Spleen (tissue), 11 donors: ENCODE data around the gene OSMR. TPM values are rescaled to one million over a fixed set of nuclear protein-coding genes. Genes with fewer than 3 reads are reported as not detected.

Experiments
- DNase-seq: peaks from one replicate; pipeline ENCODE4 v3.0.0-alpha.2; 2020
- H3K27ac ChIP-seq, 8 donors: fragments of 200-600 bp; sonication (generic) in 7 of 8; 1 replicate in 4 of 8; 2 replicates in 4 of 8; pipeline versions ENCODE4 v1.5.0 to v1.8.0; 2016 to 2021; ENCODE audit warnings: inconsistent platforms in 4 of 8, mild to moderate bottlenecking in 4 of 8, moderate library complexity in 1 of 8
- H3K27me3 ChIP-seq, 7 donors: fragments of 200-600 bp; sonication (generic) in 6 of 7; replicated peaks in 1 of 7; 1 replicate in 4 of 7; 2 replicates in 3 of 7; pipeline versions ENCODE4 v1.5.0 to v1.8.0; 2016 to 2021; ENCODE audit warnings: inconsistent platforms in 3 of 7, mild to moderate bottlenecking in 1 of 7
- H3K36me3 ChIP-seq, 6 donors: fragments of 200-600 bp; sonication (generic) in 5 of 6; 1 replicate in 4 of 6; 2 replicates in 2 of 6; pipeline versions ENCODE4 v1.5.0 to v1.8.0; 2016 to 2021; ENCODE audit warnings: inconsistent platforms in 2 of 6
- H3K4me1 ChIP-seq, 6 donors: fragments of 200-600 bp; sonication (generic) in 5 of 6; 1 replicate in 3 of 6; 2 replicates in 3 of 6; pipeline versions ENCODE4 v1.5.0 to v1.8.0; 2016 to 2021; ENCODE audit warnings: inconsistent platforms in 3 of 6
- H3K4me3 ChIP-seq, 8 donors: fragments of 200-600 bp; sonication (generic) in 7 of 8; 1 replicate in 4 of 8; 2 replicates in 4 of 8; pipeline versions ENCODE4 v1.5.0 to v1.8.0; 2016 to 2021; ENCODE audit warnings: inconsistent platforms in 4 of 8, mild to moderate bottlenecking in 4 of 8, moderate library complexity in 2 of 8
- H3K9me3 ChIP-seq, 8 donors: fragments of 200-600 bp; sonication (generic) in 7 of 8; 1 replicate in 4 of 8; 2 replicates in 4 of 8; pipeline versions ENCODE4 v1.5.0 to v1.8.0; 2016 to 2021; ENCODE audit warnings: inconsistent platforms in 4 of 8
- POLR2A ChIP-seq, 3 donors: fragments of 450-650 bp; IDR thresholded peaks; one replicate each; pipeline ENCODE4 v1.5.1; 2017; ENCODE audit warnings: antibody characterized with exemption in 3 of 3, mild to moderate bottlenecking in 1 of 3
- POLR2AphosphoS5 ChIP-seq, 3 donors: sonication (generic); formaldehyde crosslinking; IDR thresholded peaks; one replicate each; pipeline ENCODE4 v1.5.1; 2017; ENCODE audit warnings: antibody characterized with exemption in 3 of 3
- WGBS, 5 donors: extraction: QIAGEN DNeasy Blood & Tissue Kit in 3 of 5; methylation state at CpG; one replicate each; pipeline versions ENCODE4 v1.1.5 to v1.1.7; 2013 to 2018; 5-methylcytosine and 5-hydroxymethylcytosine counted together
- intact Hi-C: fragments of 100-400 bp; cut with DNase I; formaldehyde crosslinking; loops from one replicate; pipeline ENCODE4 v1.15.0; 2023; ENCODE audit warnings: low total_unique reads
- polyA plus RNA-seq, 3 donors: library from polyadenylated mRNA; stranded (reverse); fragments of 200-250 nt; gene quantifications; one replicate each; pipeline ENCODE4 v1.2.1, GENCODE V29; 2013
- total RNA-seq, 7 donors: library from RNA; depleted of rRNA in 3 of 7; stranded (reverse); fragments of >200 nt in 3 of 7; fragmentation: NEBNext Ultra II Directional in 4 of 7; extraction: Animal tissue kit (Norgen Biotek cat#: 25700) in 4 of 7; gene quantifications; one replicate each; pipeline versions ENCODE4 v1.1.0 to v1.2.1, GENCODE V29; 2016 to 2021
- TF ChIP-seq, protein P1 (sequence below), 11 experiments: fragments of 200-600 bp in 7 of 11; fragments of 450-650 bp in 4 of 11; sonication (generic) in 4 of 11; IDR thresholded peaks in 8 of 11; conservative IDR thresholded peaks in 3 of 11; 1 replicate in 7 of 11; 2 replicates in 4 of 11; pipeline versions ENCODE4 v1.4.0 to v1.8.0; 2016 to 2021; ENCODE audit warnings: antibody characterized with exemption in 11 of 11, inconsistent platforms in 4 of 11, mild to moderate bottlenecking in 1 of 11
- donor health status: healthy with polysubstance abuse.
- donor health status: DM: no; HTN: no; CAD: no; lungs with moderate emphysema.
- donor health status: DM: no; HTN: no; CAD: no.
- donor health status: Bipolar disorder and iron deficiency.
- donor health status: healthy.
- donor health status: DM: no; HTN: no; CAD: no.
- donor health status: DM: yes; HTN: yes; CAD: no.

The OSMR gene
- total and polyA plus RNA-seq, 10 donors, result 2.5 to 74.6 (median 67.9) TPM

DNA sequence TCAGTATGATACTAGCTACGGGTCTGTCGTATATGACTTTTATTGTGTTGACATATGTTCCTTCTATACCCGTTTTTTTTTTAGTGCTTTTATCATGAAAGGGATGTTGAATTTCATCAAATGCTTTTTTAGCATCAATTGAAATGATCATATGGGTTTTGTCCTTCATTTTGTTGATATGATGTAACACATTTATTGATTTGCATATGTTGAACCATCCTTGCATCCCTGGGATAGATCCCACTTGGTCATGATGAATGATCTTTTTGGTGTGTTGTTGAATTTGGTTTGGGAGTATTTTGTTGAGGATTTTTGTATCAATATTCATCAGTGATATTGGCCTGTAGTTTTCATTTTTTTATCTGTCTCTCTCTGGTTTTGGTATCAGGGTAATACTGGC, 50.9 kb downstream of the OSMR start:
- TF ChIP-seq POLR2AphosphoS5 (IDR thresholded peaks at IDR 0.05), result no peak
- TF ChIP-seq, protein P1, sequence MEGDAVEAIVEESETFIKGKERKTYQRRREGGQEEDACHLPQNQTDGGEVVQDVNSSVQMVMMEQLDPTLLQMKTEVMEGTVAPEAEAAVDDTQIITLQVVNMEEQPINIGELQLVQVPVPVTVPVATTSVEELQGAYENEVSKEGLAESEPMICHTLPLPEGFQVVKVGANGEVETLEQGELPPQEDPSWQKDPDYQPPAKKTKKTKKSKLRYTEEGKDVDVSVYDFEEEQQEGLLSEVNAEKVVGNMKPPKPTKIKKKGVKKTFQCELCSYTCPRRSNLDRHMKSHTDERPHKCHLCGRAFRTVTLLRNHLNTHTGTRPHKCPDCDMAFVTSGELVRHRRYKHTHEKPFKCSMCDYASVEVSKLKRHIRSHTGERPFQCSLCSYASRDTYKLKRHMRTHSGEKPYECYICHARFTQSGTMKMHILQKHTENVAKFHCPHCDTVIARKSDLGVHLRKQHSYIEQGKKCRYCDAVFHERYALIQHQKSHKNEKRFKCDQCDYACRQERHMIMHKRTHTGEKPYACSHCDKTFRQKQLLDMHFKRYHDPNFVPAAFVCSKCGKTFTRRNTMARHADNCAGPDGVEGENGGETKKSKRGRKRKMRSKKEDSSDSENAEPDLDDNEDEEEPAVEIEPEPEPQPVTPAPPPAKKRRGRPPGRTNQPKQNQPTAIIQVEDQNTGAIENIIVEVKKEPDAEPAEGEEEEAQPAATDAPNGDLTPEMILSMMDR (IDR thresholded peaks at IDR 0.05 in 8 of 11, conservative IDR thresholded peaks at IDR 0.05 in 3 of 11), result no peak
- no peak for TF ChIP-seq POLR2A (IDR thresholded peaks at IDR 0.05)
- intact Hi-C loops, result no loop called here
- 80 to 94% (median 89%) methylated on average over 3 of the region's 3 CpGs for WGBS, 5 donors

DNA sequence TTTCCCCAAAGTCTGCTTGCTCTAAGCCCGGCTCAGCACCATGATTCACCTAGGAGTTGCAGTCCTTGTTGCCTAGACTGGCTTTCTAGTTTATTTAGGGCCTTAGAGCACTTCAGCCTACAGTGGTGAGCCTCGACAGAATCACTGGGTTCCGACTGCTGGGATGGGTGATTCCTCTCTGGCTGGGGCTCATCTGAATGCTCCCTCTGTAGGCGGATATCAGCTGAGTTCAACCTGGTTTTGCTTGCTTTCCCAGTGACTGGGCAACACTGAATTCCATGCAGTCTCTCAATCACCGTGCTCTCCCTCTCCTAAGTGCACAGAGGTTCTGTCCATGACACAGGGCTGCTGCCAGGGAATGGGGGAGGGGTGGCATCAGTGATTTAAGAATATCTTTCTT, 54.1 kb downstream of the OSMR start:
- intact Hi-C loops, result no loop called here
- Histone ChIP-seq H3K27ac (no peak overlapping the region), H3K27me3 (no peaks in the 10 kb centered on the region), H3K36me3 (peaks cover 0 to 57% (median 6%) of the 10 kb centered on the region in 6 donors), H3K9me3 (peaks cover 3 to 26% (median 21%) of the 10 kb centered on the region in 8 donors), H3K4me3 (no peak overlapping the region), H3K4me1 (no peaks in the 10 kb centered on the region)
- DNase-seq, result no peak
- TF ChIP-seq POLR2A (IDR thresholded peaks at IDR 0.05), result no peak
- no peak for TF ChIP-seq POLR2AphosphoS5 (IDR thresholded peaks at IDR 0.05)
- TF ChIP-seq, protein P1 (IDR thresholded peaks at IDR 0.05 in 8 of 11, conservative IDR thresholded peaks at IDR 0.05 in 3 of 11), result no peak
- WGBS, 5 donors, result 83 to 92% (median 85%) methylated on average over 4 to 5 of the region's 5 CpGs

More for the DNA sequence above, 50.9 kb downstream of the OSMR start:
- H3K9me3 ChIP-seq, result peaks cover 0 to 27% (median 16%) of the 10 kb centered on the region in 8 donors
- no peaks in the 10 kb centered on the region for H3K4me1 ChIP-seq
- DNase-seq, result no peak
- H3K4me3 ChIP-seq, result no peak overlapping the region
- H3K36me3 ChIP-seq, result peaks cover 0 to 34% (median under 1%) of the 10 kb centered on the region in 6 donors
- peaks cover 0 to under 1% (median 0%) of the 10 kb centered on the region in 7 donors for H3K27me3 ChIP-seq
- no peak overlapping the region for H3K27ac ChIP-seq

DNA sequence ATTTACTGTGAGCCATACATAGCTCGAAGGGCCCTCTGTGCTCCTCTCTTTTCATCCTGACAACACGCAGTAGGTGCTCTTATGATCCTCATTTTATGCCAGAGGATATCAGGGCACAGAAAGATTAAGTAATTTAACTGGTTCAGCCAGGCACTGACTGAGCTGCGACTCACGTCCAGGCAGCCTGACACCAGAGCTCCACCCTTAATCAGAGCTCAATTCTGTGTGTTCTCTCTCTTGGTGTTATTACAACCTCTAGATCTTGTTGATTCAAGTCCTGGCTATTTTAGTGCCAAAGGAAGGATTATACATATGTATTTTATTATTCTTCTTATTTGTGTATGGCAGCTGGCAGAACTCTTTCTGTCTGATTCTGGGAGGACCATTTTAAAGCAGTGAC, 59.7 kb downstream of the OSMR start:
- Histone ChIP-seq H3K4me1 (no peaks in the 10 kb centered on the region), H3K27ac (no peak overlapping the region), H3K4me3 (no peak overlapping the region), H3K36me3 (peaks cover 0 to 77% (median 12%) of the 10 kb centered on the region in 6 donors), H3K9me3 (peaks cover 0 to 25% (median 13%) of the 10 kb centered on the region in 8 donors), H3K27me3 (peaks cover 0 to 15% (median 0%) of the 10 kb centered on the region in 7 donors)
- intact Hi-C loops, result no loop called here
- WGBS, 5 donors, result 86 to 96% (median 92%) methylated on average over 4 of the region's 4 CpGs
- no peak for DNase-seq
- TF ChIP-seq POLR2A (IDR thresholded peaks at IDR 0.05), result no peak

DNA sequence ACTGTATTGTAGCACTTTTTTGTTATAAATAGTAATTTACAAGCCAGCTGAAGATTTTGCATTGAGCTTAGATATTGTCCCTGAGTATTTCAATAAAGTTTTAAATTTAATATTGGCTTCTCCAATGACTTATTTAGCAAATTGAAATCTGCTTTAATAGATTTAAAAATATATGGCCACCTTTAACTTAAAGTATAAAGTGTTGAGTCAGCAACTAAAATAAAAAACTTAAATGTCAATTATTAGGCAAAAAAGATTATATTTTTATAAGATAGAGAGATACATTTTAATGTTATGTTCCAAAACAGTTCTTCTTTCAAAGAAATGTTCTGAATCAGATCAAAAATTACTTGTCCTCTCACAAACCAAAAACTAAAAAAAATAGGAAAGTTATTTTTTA, 60.7 kb downstream of the OSMR start:
- intact Hi-C loops, result no loop called here
- H3K4me3 ChIP-seq, result no peak overlapping the region
- H3K4me1 ChIP-seq, result no peaks in the 10 kb centered on the region
- H3K9me3 ChIP-seq, result peaks cover 0 to 25% (median 13%) of the 10 kb centered on the region in 8 donors
- DNase-seq, result no peak
- H3K27ac ChIP-seq, result no peak overlapping the region
- peaks cover 0 to 70% (median 12%) of the 10 kb centered on the region in 6 donors for H3K36me3 ChIP-seq
- peaks cover 0 to 17% (median 0%) of the 10 kb centered on the region in 7 donors for H3K27me3 ChIP-seq
- TF ChIP-seq POLR2A (IDR thresholded peaks at IDR 0.05), result no peak
- TF ChIP-seq, protein P1 (IDR thresholded peaks at IDR 0.05 in 8 of 11, conservative IDR thresholded peaks at IDR 0.05 in 3 of 11), result no peak
- no peak for TF ChIP-seq POLR2AphosphoS5 (IDR thresholded peaks at IDR 0.05)
